ENCODE measurements around the gene RTTN.
A peak's percentile ranks its signal among the peaks of the same experiment; 100 is the strongest.

Gene RTTN

GRCh38 chr18:70046796-70047195 lies 158.7 kb downstream of the RTTN start:
- DNase-seq, result no peak
- Mint-ChIP-seq H3K27me3 (ENCODE audit: low read depth, poor library complexity) (no peaks in the 10 kb centered on the region), H3K4me3 (no peak overlapping the region), H3K27ac (peak overlapping the region; percentile 90), H3K4me1 (peaks cover 12% of the 10 kb centered on the region), H3K9me3 (no peaks in the 10 kb centered on the region), H3K36me3 (ENCODE audit: low read depth) (peaks cover 27% of the 10 kb centered on the region)
- TF ChIP-seq CTCF (IDR thresholded peaks at IDR 0.05), result no peak

- DNase-seq, result no peak
- H3K27ac Mint-ChIP-seq, result peak overlapping the region; percentile 69
- H3K27me3 Mint-ChIP-seq (ENCODE audit: low read depth, poor library complexity), result no peaks in the 10 kb centered on the region
- TF ChIP-seq CTCF (IDR thresholded peaks at IDR 0.05), result no peak
- peaks cover 15% of the 10 kb centered on the region for H3K4me1 Mint-ChIP-seq
- no peak overlapping the region for H3K4me3 Mint-ChIP-seq
- no peaks in the 10 kb centered on the region for H3K9me3 Mint-ChIP-seq
- H3K36me3 Mint-ChIP-seq (ENCODE audit: low read depth), result peaks cover 21% of the 10 kb centered on the region
Observed at GRCh38 chr18:70046207-70046606, 159.3 kb downstream of the RTTN start.

GRCh38 chr18:70044632-70045031 lies 160.9 kb downstream of the RTTN start:
- no peak for TF ChIP-seq CTCF (IDR thresholded peaks at IDR 0.05)
- H3K27ac Mint-ChIP-seq, result no peak overlapping the region
- peaks cover 15% of the 10 kb centered on the region for H3K36me3 Mint-ChIP-seq (ENCODE audit: low read depth)
- peaks cover 15% of the 10 kb centered on the region for H3K4me1 Mint-ChIP-seq
- DNase-seq, result no peak
- no peak overlapping the region for H3K4me3 Mint-ChIP-seq
- no peaks in the 10 kb centered on the region for H3K27me3 Mint-ChIP-seq (ENCODE audit: low read depth, poor library complexity)
- H3K9me3 Mint-ChIP-seq, result no peaks in the 10 kb centered on the region

- no peak for TF ChIP-seq CTCF (IDR thresholded peaks at IDR 0.05)
- Mint-ChIP-seq H3K4me1 (peaks cover 11% of the 10 kb centered on the region), H3K27me3 (ENCODE audit: low read depth, poor library complexity) (no peaks in the 10 kb centered on the region), H3K9me3 (no peaks in the 10 kb centered on the region), H3K36me3 (ENCODE audit: low read depth) (peaks cover 29% of the 10 kb centered on the region), H3K4me3 (no peak overlapping the region), H3K27ac (no peak overlapping the region)
- DNase-seq, result no peak
Observed at GRCh38 chr18:70041459-70042050, 163.9 kb downstream of the RTTN start.

- Mint-ChIP-seq H3K36me3 (ENCODE audit: low read depth) (peaks cover 50% of the 10 kb centered on the region), H3K27ac (no peak overlapping the region)
Observed at GRCh38 chr18:70039186-70039585, 166.3 kb downstream of the RTTN start.

More at GRCh38 chr18:70039186-70039585, 166.3 kb downstream of the RTTN start:
- DNase-seq, result no peak
- Mint-ChIP-seq H3K4me1 (peaks cover 5% of the 10 kb centered on the region), H3K4me3 (no peak overlapping the region), H3K9me3 (no peaks in the 10 kb centered on the region), H3K27me3 (ENCODE audit: low read depth, poor library complexity) (no peaks in the 10 kb centered on the region)
- TF ChIP-seq CTCF (IDR thresholded peaks at IDR 0.05), result no peak
